Neural progenitor cell (in vitro differentiated cells): ENCODE data around the gene CDK1.

ENCODE experiments used
- CTCF ChIP-seq: fragments of 200-600 bp; sonication (generic); IDR thresholded peaks from 2 replicates; pipeline ENCODE4 v1.5.1; 2017; ENCODE audit warnings: antibody characterized with exemption, mild to moderate bottlenecking
- EZH2 ChIP-seq: fragments of 200-600 bp; sonication (generic); IDR thresholded peaks from 2 replicates; pipeline ENCODE4 v1.6.1; 2017; ENCODE audit warnings: antibody characterized with exemption, mild to moderate bottlenecking, moderate library complexity
- EZH2phosphoT487 ChIP-seq: fragments of 200-600 bp; sonication (generic); IDR thresholded peaks from 2 replicates; pipeline ENCODE4 v1.6.1; 2017; ENCODE audit warnings: antibody characterized with exemption

- TF ChIP-seq CTCF (no peak), EZH2phosphoT487 (no peak), EZH2 (no peak)
Measured at GRCh38 chr10:60803433-60803832, 25.2 kb downstream of the CDK1 start.
